Right lung (tissue), 5 donors: ENCODE measurements around the gene SLMAP. TPM values are rescaled to one million over a fixed set of nuclear protein-coding genes. Genes with fewer than 3 reads are reported as not detected.
"Not testable (repeated sequence)": the region's sequence is repeated elsewhere in the genome, so short reads cannot be mapped to it uniquely, and the experiment has no call there.

Source experiments
- DNase-seq, 2 donors: peaks; one replicate each; pipeline ENCODE4 v3.0.0-alpha.2; 2013
- polyA plus RNA-seq, 5 donors: library from polyadenylated mRNA; unstranded; fragments of 120-200 nt; gene quantifications; one replicate each; pipeline versions ENCODE4 v1.2.1 to v1.2.3, GENCODE V29; 2013; ENCODE audit warnings: inconsistent platforms in 1 of 5, low replicate concordance in 1 of 5; ENCODE audit not compliant: insufficient read length in 5 of 5, insufficient read depth in 1 of 5

Gene SLMAP
- polyA plus RNA-seq, 5 donors = 32.6 to 57.5 (median 54.0) TPM

GRCh38 chr3:57792198-57792597 is 36.1 kb downstream of the SLMAP start:
- DNase-seq = no peak

GRCh38 chr3:57793737-57794187 is 37.7 kb downstream of the SLMAP start:
- no peak for DNase-seq

GRCh38 chr3:57794501-57794900 is 38.4 kb downstream of the SLMAP start:
- no peak for DNase-seq

GRCh38 chr3:57794951-57795350 is 38.8 kb downstream of the SLMAP start:
- DNase-seq = no peak

GRCh38 chr3:57796261-57796660 is 40.2 kb downstream of the SLMAP start:
- DNase-seq = no peak

GRCh38 chr3:57797701-57798487 is 41.8 kb downstream of the SLMAP start:
- no peak for DNase-seq

- peak in 1 of 2 donors; percentile 23 for DNase-seq
Observed at GRCh38 chr3:57803647-57804081, 47.6 kb downstream of the SLMAP start.

- DNase-seq = no peak
Observed at GRCh38 chr3:57805266-57805665, 49.2 kb downstream of the SLMAP start.

GRCh38 chr3:57805674-57806073 is 49.6 kb downstream of the SLMAP start:
- DNase-seq = no peak

GRCh38 chr3:57806195-57806594 is 50.1 kb downstream of the SLMAP start:
- DNase-seq = not testable (repeated sequence)

- DNase-seq = no peak
Observed at GRCh38 chr3:57808961-57809608, 53.0 kb downstream of the SLMAP start.

- DNase-seq = no peak
Observed at GRCh38 chr3:57809609-57809968, 53.5 kb downstream of the SLMAP start.

GRCh38 chr3:57810048-57810447 is 53.9 kb downstream of the SLMAP start:
- no peak for DNase-seq

- DNase-seq = no peak
Observed at GRCh38 chr3:57810471-57811137, 54.5 kb downstream of the SLMAP start.

GRCh38 chr3:57815036-57815435 is 58.9 kb downstream of the SLMAP start:
- no peak for DNase-seq

- peak; percentile 23 to 24 for DNase-seq
Observed at GRCh38 chr3:57816471-57817095, 60.5 kb downstream of the SLMAP start.

- DNase-seq = no peak
Observed at GRCh38 chr3:57818772-57819171, 62.7 kb downstream of the SLMAP start.

- no peak for DNase-seq
Observed at GRCh38 chr3:57820479-57820878, 64.4 kb downstream of the SLMAP start.

- DNase-seq = no peak
Observed at GRCh38 chr3:57821765-57822164, 65.7 kb downstream of the SLMAP start.

- DNase-seq = no peak
Observed at GRCh38 chr3:57822686-57823085, 66.6 kb downstream of the SLMAP start.

- DNase-seq = no peak
Observed at GRCh38 chr3:57825116-57825515, 69.0 kb downstream of the SLMAP start.

- no peak for DNase-seq
Observed at GRCh38 chr3:57826245-57826951, 70.3 kb downstream of the SLMAP start.
